Measurements from ENCODE around the gene SIAH1.
"Not testable (repeated sequence)": the region's sequence is repeated elsewhere in the genome, so short reads cannot be mapped to it uniquely, and the experiment has no call there.

Gene SIAH1

GRCh38 chr16:48409839-48410632 is 24.8 kb upstream of the SIAH1 start:
- H3K4me3 ChIP-seq (ENCODE audit: low read length) = no peak overlapping the region
- no peaks in the 10 kb centered on the region for H3K27me3 ChIP-seq (ENCODE audit: low read depth, low read length)
- no peak overlapping the region for H3K4me2 ChIP-seq (ENCODE audit: low read length)
- H3K9me3 ChIP-seq (ENCODE audit: insufficient read depth, low read length) = no peaks in the 10 kb centered on the region
- no peak overlapping the region for H3K9ac ChIP-seq (ENCODE audit: low read length)
- no peak overlapping the region for H2AFZ ChIP-seq (ENCODE audit: low read depth, low read length)
- TF ChIP-seq EZH2phosphoT487 (IDR thresholded peaks at IDR 0.05; ENCODE audit: low read depth) (no peak), CTCF (IDR thresholded peaks at IDR 0.05; ENCODE audit: low read depth, low read length) (no peak)
- no peaks in the 10 kb centered on the region for H3K79me2 ChIP-seq (ENCODE audit: low read length)
- no peaks in the 10 kb centered on the region for H4K20me1 ChIP-seq (ENCODE audit: insufficient read depth, low read length)
- no peaks in the 10 kb centered on the region for H3K4me1 ChIP-seq (ENCODE audit: low read length)
- H3K27ac ChIP-seq (ENCODE audit: low read length) = no peak overlapping the region
- no peaks in the 10 kb centered on the region for H3K36me3 ChIP-seq (replicated peaks; ENCODE audit: low read depth, low read length)

DNA sequence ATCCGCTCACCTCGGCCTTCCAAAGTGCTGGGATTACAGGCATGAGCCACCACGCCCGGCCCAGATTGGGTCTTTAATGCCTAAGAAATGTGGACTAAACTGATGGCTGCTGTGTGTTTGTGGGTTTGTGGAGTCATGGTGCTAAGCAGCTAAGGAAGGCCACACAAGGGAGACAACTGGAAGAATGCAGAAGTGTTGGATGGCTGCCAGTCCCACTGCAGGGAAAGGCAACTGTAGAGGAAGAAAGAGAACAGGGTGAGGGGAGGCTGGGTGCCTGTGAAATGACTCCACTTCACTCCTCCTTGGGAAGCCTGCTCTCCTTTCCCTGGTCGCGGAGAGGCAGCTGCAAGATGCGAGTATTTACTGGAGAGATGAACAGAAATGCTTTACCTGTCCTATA is 23.5 kb upstream of the SIAH1 start:
- Histone ChIP-seq H2AFZ (ENCODE audit: low read depth, low read length) (no peak overlapping the region), H3K36me3 (replicated peaks; ENCODE audit: low read depth, low read length) (no peaks in the 10 kb centered on the region), H3K27me3 (ENCODE audit: low read depth, low read length) (no peaks in the 10 kb centered on the region), H3K9ac (ENCODE audit: low read length) (no peak overlapping the region), H3K4me3 (ENCODE audit: low read length) (no peak overlapping the region), H3K4me2 (ENCODE audit: low read length) (no peak overlapping the region), H3K9me3 (ENCODE audit: insufficient read depth, low read length) (no peaks in the 10 kb centered on the region), H3K79me2 (ENCODE audit: low read length) (no peaks in the 10 kb centered on the region), H3K4me1 (ENCODE audit: low read length) (no peaks in the 10 kb centered on the region), H4K20me1 (ENCODE audit: insufficient read depth, low read length) (no peaks in the 10 kb centered on the region), H3K27ac (ENCODE audit: low read length) (no peak overlapping the region)
- TF ChIP-seq CTCF (IDR thresholded peaks at IDR 0.05; ENCODE audit: low read depth, low read length) (no peak), EZH2phosphoT487 (IDR thresholded peaks at IDR 0.05; ENCODE audit: low read depth) (no peak)

DNA sequence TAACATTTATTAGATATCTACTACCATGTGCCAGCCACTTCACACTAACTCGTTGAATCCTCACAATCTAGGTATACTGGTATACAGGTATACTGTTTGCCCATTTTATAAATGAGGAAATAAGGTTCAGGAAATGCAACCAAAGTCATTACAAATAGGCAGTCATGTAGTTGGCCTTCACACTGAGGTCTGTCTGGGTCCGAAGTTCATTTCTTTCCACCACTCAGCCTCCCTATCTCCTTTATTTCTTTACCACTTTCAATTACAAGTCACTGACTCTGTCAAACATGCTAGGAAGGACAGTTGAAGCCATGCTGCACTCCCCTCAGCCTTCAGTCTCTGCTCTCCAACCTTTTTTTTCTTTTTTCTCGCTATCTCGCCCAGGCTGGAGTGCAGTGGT is 20.7 kb upstream of the SIAH1 start:
- Histone ChIP-seq H3K27ac (ENCODE audit: low read length) (no peak overlapping the region), H3K36me3 (replicated peaks; ENCODE audit: low read depth, low read length) (no peaks in the 10 kb centered on the region), H3K79me2 (ENCODE audit: low read length) (no peaks in the 10 kb centered on the region), H2AFZ (ENCODE audit: low read depth, low read length) (no peak overlapping the region), H3K4me1 (ENCODE audit: low read length) (no peaks in the 10 kb centered on the region), H3K4me3 (ENCODE audit: low read length) (no peak overlapping the region), H3K27me3 (ENCODE audit: low read depth, low read length) (no peaks in the 10 kb centered on the region), H3K4me2 (ENCODE audit: low read length) (no peak overlapping the region), H4K20me1 (ENCODE audit: insufficient read depth, low read length) (no peaks in the 10 kb centered on the region), H3K9ac (ENCODE audit: low read length) (no peak overlapping the region), H3K9me3 (ENCODE audit: insufficient read depth, low read length) (no peaks in the 10 kb centered on the region)
- TF ChIP-seq CTCF (IDR thresholded peaks at IDR 0.05; ENCODE audit: low read depth, low read length) (no peak), EZH2phosphoT487 (IDR thresholded peaks at IDR 0.05; ENCODE audit: low read depth) (no peak)

DNA sequence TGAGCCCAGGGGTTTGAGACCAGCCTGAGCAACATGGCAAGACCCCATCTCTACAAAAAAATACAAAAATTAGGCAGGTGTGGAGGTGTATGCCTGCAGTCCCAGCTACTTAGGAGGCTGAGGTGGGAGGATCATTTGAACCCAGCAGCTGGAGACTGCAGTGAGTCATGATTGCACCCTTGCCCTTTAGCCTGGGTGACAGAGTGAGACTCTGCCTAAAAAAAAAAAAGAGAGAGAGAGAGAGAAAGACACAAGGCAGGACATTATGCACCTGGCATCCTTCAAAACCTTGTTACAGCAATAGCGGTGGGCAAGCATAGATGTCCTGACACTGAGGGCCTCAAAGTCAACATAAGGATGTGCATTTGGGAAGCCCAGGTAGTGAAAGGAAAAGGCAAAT is 19.9 kb upstream of the SIAH1 start:
- Histone ChIP-seq H3K4me3 (ENCODE audit: low read length) (no peak overlapping the region), H3K79me2 (ENCODE audit: low read length) (no peaks in the 10 kb centered on the region), H4K20me1 (ENCODE audit: insufficient read depth, low read length) (no peaks in the 10 kb centered on the region), H3K36me3 (replicated peaks; ENCODE audit: low read depth, low read length) (no peaks in the 10 kb centered on the region), H3K4me1 (ENCODE audit: low read length) (no peaks in the 10 kb centered on the region), H3K9me3 (ENCODE audit: insufficient read depth, low read length) (no peaks in the 10 kb centered on the region), H3K27me3 (ENCODE audit: low read depth, low read length) (no peaks in the 10 kb centered on the region), H2AFZ (ENCODE audit: low read depth, low read length) (no peak overlapping the region), H3K27ac (ENCODE audit: low read length) (no peak overlapping the region), H3K9ac (ENCODE audit: low read length) (no peak overlapping the region), H3K4me2 (ENCODE audit: low read length) (no peak overlapping the region)
- TF ChIP-seq CTCF (IDR thresholded peaks at IDR 0.05; ENCODE audit: low read depth, low read length) (no peak), EZH2phosphoT487 (IDR thresholded peaks at IDR 0.05; ENCODE audit: low read depth) (no peak)

DNA sequence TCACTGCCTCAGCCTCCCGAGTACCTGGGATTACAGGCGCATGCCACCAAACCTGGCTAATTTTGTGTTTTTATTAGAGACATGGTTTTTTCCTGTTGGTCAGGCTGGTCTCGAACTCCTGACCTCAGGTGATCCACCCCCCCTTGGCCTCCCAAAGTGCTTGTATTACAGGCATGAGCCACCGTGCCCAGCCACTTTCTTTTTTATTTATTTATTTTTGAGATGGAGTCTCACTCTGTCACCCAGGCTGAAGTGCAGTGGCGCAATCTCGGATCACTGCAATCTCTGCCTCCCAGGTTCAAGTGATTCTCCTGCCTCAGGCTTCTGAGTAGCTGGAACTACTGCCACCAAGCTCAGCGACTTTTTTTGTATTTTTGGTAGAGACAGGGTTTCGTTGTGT is 17.3 kb upstream of the SIAH1 start:
- not testable (repeated sequence) for H3K4me2 ChIP-seq (ENCODE audit: low read length); H3K27ac ChIP-seq (ENCODE audit: low read length); H4K20me1 ChIP-seq (ENCODE audit: insufficient read depth, low read length); H2AFZ ChIP-seq (ENCODE audit: low read depth, low read length); H3K79me2 ChIP-seq (ENCODE audit: low read length); H3K4me1 ChIP-seq (ENCODE audit: low read length); H3K27me3 ChIP-seq (ENCODE audit: low read depth, low read length); H3K9ac ChIP-seq (ENCODE audit: low read length); H3K4me3 ChIP-seq (ENCODE audit: low read length); H3K36me3 ChIP-seq (replicated peaks; ENCODE audit: low read depth, low read length); H3K9me3 ChIP-seq (ENCODE audit: insufficient read depth, low read length)
